Keratinocyte (primary cell): ENCODE results near the gene NUP214. TPM values are rescaled to one million over a fixed set of nuclear protein-coding genes. Genes with fewer than 3 reads are reported as not detected.

Experiments
- DNase-seq: peaks from one replicate; pipeline ENCODE4 v3.0.0-alpha.2; 2011; ENCODE audit warnings: low read depth, missing footprints, low spot score
- FAIRE-seq: peaks from 2 replicates; lab custom pipeline; 2011; peaks lifted over from hg19 to GRCh38; lab: Jason Lieb, UNC
- H2AFZ ChIP-seq: 2 replicates; pipeline ENCODE4 v1.6.0; 2012; ENCODE audit warnings: low read length, control low read depth, inconsistent platforms; ENCODE audit not compliant: control insufficient read depth
- H3K27ac ChIP-seq: 2 replicates; pipeline ENCODE4 v1.5.1; 2011; ENCODE audit warnings: low read length; ENCODE audit not compliant: control insufficient read depth, insufficient read depth
- H3K27me3 ChIP-seq: 3 replicates; pipeline ENCODE4 v1.6.0; 2011; ENCODE audit warnings: low read length; ENCODE audit not compliant: control insufficient read depth, insufficient read depth; ENCODE audit errors: extremely low read depth
- H3K36me3 ChIP-seq, 2 experiments: 2 replicates in 1 of 2; 3 replicates in 1 of 2; pipeline ENCODE4 v1.5.1; 2011; ENCODE audit warnings: low read length in 2 of 2, mild to moderate bottlenecking in 1 of 2; ENCODE audit not compliant: control insufficient read depth in 2 of 2, insufficient read depth in 2 of 2; ENCODE audit errors: extremely low read depth in 1 of 2
- H3K4me1 ChIP-seq: 3 replicates; pipeline ENCODE4 v1.5.1; 2011; ENCODE audit warnings: low read length; ENCODE audit not compliant: control insufficient read depth, insufficient read depth; ENCODE audit errors: extremely low read depth
- H3K4me2 ChIP-seq: 3 replicates; pipeline ENCODE4 v1.6.0; 2011; ENCODE audit warnings: low read depth, low read length; ENCODE audit not compliant: control insufficient read depth, insufficient read depth; ENCODE audit errors: extremely low read depth
- H3K4me3 ChIP-seq, 3 experiments: fragments of 200-600 bp in 1 of 3; sonication (generic) in 1 of 3; 2 replicates in 2 of 3; 3 replicates in 1 of 3; pipeline ENCODE4 v1.5.1; 2011 to 2016; ENCODE audit warnings: low read length in 3 of 3, mild to moderate bottlenecking in 3 of 3, control low read depth in 2 of 3, inconsistent platforms in 1 of 3, low read depth in 1 of 3, mixed read lengths in 1 of 3, mixed run types in 1 of 3, moderate library complexity in 1 of 3; ENCODE audit not compliant: control insufficient read depth in 2 of 3, insufficient read depth in 2 of 3; ENCODE audit errors: extremely low read depth in 1 of 3
- H3K79me2 ChIP-seq: 2 replicates; pipeline ENCODE4 v1.6.0; 2012; ENCODE audit warnings: low read length; ENCODE audit not compliant: control insufficient read depth, insufficient read depth
- H3K9ac ChIP-seq: 3 replicates; pipeline ENCODE4 v1.6.0; 2011; ENCODE audit warnings: low read length; ENCODE audit not compliant: control insufficient read depth, insufficient read depth; ENCODE audit errors: extremely low read depth
- H3K9me1 ChIP-seq: 3 replicates; pipeline ENCODE4 v1.6.0; 2011; ENCODE audit warnings: low read length; ENCODE audit not compliant: control insufficient read depth, insufficient read depth; ENCODE audit errors: extremely low read depth
- H3K9me3 ChIP-seq: 2 replicates; pipeline ENCODE4 v1.5.1; 2012; ENCODE audit warnings: low read depth, low read length; ENCODE audit not compliant: control insufficient read depth
- H4K20me1 ChIP-seq: 3 replicates; pipeline ENCODE4 v1.6.0; 2011; ENCODE audit warnings: low read length; ENCODE audit not compliant: control insufficient read depth, insufficient read depth; ENCODE audit errors: extremely low read depth
- EZH2 ChIP-seq: IDR thresholded peaks from one replicate; pipeline ENCODE4 v1.6.1; 2012; ENCODE audit warnings: inconsistent platforms, mild to moderate bottlenecking, low read length, moderate library complexity
- dilution Hi-C: fragments of 300-500 bp; cut with MboI; formaldehyde crosslinking; loops from one replicate; pipeline ENCODE4 v1.7.0; 2020; ENCODE audit warnings: low sequenced_read_pairs; ENCODE audit not compliant: extremely low pct_ligation_motif_present
- polyA plus RNA-seq, 5 experiments: library from polyadenylated mRNA; depleted of rRNA in 3 of 5; stranded (reverse) in 3 of 5; stranded (forward) in 1 of 5; unstranded in 1 of 5; fragments of >200 nt; gene quantifications; 1 replicate in 1 of 5; 2 replicates in 3 of 5; 3 replicates in 1 of 5; pipeline versions ENCODE4 v1.2.1 to v1.2.3, GENCODE V29; 2011 to 2012; ENCODE audit warnings: missing spikeins in 2 of 5, low read depth in 1 of 5, low replicate concordance in 1 of 5
- TF ChIP-seq, protein P1 (sequence below), 3 experiments: IDR thresholded peaks in 1 of 3; conservative IDR thresholded peaks in 1 of 3; optimal IDR thresholded peaks in 1 of 3; 2 replicates in 2 of 3; 3 replicates in 1 of 3; pipeline versions ENCODE3 to v1.5.1; 2011; ENCODE audit warnings: low read length in 3 of 3, mild to moderate bottlenecking in 3 of 3, moderate library complexity in 2 of 3, control low read depth in 1 of 3, inconsistent platforms in 1 of 3; ENCODE audit not compliant: insufficient read depth in 2 of 3; ENCODE audit errors: extremely low read depth in 1 of 3

The NUP214 gene
- polyA plus RNA-seq, 1 donor (not counting 4 experiments of a cell fraction or from before 2014, with no cell fraction given), result 7.3 TPM

DNA sequence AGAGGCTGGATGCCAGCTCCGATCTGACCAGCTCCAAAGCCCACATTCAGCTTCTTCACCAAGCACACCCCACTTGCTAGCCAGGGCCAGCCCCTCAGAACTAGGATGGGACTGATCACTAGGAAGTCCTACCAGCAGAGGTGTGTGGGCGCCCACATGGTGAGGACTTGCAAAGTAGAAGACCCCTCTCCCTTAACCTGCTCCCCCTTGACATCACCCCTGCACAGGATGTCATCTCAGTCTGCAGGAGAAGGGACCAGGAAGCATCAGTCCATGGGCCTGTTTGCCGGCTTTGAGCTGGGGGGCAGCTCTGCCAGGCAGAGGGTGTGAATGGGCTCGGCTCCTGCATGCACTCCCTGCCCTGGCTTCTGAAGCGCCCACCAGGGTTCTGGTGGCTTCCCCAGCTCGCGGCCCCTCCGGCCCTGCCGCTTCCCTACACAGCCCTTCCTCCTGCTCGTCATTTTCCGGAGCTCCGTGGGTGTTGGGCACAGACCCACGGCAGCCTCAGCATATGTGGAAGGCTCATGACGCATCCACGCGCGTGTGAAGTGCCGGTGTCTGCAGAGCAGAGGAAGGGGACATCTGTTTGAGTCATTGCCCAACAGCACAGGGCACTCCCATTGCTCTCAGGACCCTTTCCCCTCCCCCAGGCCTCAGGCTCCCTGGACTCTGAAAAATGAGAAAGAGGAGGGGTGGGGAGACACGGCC lies 154.6 kb downstream of the NUP214 start:
- Histone ChIP-seq H3K4me2 (no peak overlapping the region), H3K27ac (no peak overlapping the region), H3K27me3 (peaks cover 67% of the 10 kb centered on the region), H3K9ac (no peak overlapping the region), H4K20me1 (no peaks in the 10 kb centered on the region), H3K9me3 (no peaks in the 10 kb centered on the region), H3K79me2 (no peaks in the 10 kb centered on the region), H3K9me1 (no peaks in the 10 kb centered on the region), H3K4me3 (no peak overlapping the region), H3K36me3 (no peaks in the 10 kb centered on the region), H3K4me1 (no peaks in the 10 kb centered on the region), H2AFZ (no peak overlapping the region)
- dilution Hi-C loops, result no loop called here
- TF ChIP-seq, protein P1, sequence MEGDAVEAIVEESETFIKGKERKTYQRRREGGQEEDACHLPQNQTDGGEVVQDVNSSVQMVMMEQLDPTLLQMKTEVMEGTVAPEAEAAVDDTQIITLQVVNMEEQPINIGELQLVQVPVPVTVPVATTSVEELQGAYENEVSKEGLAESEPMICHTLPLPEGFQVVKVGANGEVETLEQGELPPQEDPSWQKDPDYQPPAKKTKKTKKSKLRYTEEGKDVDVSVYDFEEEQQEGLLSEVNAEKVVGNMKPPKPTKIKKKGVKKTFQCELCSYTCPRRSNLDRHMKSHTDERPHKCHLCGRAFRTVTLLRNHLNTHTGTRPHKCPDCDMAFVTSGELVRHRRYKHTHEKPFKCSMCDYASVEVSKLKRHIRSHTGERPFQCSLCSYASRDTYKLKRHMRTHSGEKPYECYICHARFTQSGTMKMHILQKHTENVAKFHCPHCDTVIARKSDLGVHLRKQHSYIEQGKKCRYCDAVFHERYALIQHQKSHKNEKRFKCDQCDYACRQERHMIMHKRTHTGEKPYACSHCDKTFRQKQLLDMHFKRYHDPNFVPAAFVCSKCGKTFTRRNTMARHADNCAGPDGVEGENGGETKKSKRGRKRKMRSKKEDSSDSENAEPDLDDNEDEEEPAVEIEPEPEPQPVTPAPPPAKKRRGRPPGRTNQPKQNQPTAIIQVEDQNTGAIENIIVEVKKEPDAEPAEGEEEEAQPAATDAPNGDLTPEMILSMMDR (optimal IDR thresholded peaks at IDR 0.05 in 1 of 3, IDR thresholded peaks at IDR 0.05 in 1 of 3, conservative IDR thresholded peaks at IDR 0.05 in 1 of 3; ENCODE audit: extremely low read depth in 1 of 3, insufficient read depth in 2 of 3, low read length in 3 of 3), result no peak
- TF ChIP-seq EZH2, result no peak
- no peak for DNase-seq
- FAIRE-seq, result no peak

DNA sequence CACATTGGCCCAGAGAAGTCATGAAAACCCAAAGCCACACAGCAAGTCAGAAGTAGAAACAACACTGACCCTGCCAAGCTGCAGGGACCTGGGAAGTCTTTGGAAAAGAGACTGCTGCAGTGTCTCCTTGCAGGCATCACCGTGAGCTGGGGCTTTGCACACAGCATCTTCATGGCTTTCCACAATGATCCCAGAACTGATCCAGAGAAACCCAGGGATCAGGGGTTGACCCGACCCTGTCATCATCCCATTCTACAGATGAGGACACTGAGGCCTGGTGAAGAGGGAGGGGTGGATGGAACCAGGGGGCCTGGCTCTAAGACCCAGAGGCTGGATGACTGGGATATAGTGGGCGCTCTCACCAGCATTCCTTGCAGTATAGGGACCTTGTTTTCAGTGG lies 155.3 kb downstream of the NUP214 start:
- Histone ChIP-seq H3K27me3 (peaks cover 60% of the 10 kb centered on the region), H3K36me3 (no peaks in the 10 kb centered on the region), H3K4me2 (no peak overlapping the region), H3K9ac (no peak overlapping the region), H4K20me1 (no peaks in the 10 kb centered on the region), H3K79me2 (no peaks in the 10 kb centered on the region), H3K9me1 (no peaks in the 10 kb centered on the region), H3K27ac (no peak overlapping the region), H3K4me3 (no peak overlapping the region), H3K9me3 (no peaks in the 10 kb centered on the region), H3K4me1 (no peaks in the 10 kb centered on the region), H2AFZ (no peak overlapping the region)
- dilution Hi-C loops, result no loop called here
- FAIRE-seq (no peak), DNase-seq (no peak)
- TF ChIP-seq, protein P1 (optimal IDR thresholded peaks at IDR 0.05 in 1 of 3, IDR thresholded peaks at IDR 0.05 in 1 of 3, conservative IDR thresholded peaks at IDR 0.05 in 1 of 3; ENCODE audit: extremely low read depth in 1 of 3, insufficient read depth in 2 of 3, low read length in 3 of 3), result no peak
- no peak for TF ChIP-seq EZH2
